Esophagus muscularis mucosa (tissue), 4 donors: ENCODE measurements around the gene ZNF407. TPM values are rescaled to one million over a fixed set of nuclear protein-coding genes. Genes with fewer than 3 reads are reported as not detected.

Source experiments
- DNase-seq: peaks from one replicate; pipeline ENCODE4 v3.0.0-alpha.2; 2017; ENCODE audit errors: extremely low spot score
- H3K27ac ChIP-seq, 4 donors: fragments of 200-600 bp; sonication (generic); replicated peaks in 1 of 4; 1 replicate in 3 of 4; 2 replicates in 1 of 4; pipeline ENCODE4 v1.5.1; 2016 to 2019; ENCODE audit warnings: mild to moderate bottlenecking in 1 of 4
- H3K27me3 ChIP-seq, 4 donors: fragments of 200-600 bp; sonication (generic); one replicate each; pipeline versions ENCODE4 v1.5.1 to v1.6.0; 2016 to 2019
- H3K36me3 ChIP-seq, 4 donors: fragments of 200-600 bp; sonication (generic); one replicate each; pipeline ENCODE4 v1.5.1; 2016 to 2019
- H3K4me1 ChIP-seq, 4 donors: fragments of 200-600 bp; sonication (generic); one replicate each; pipeline ENCODE4 v1.5.1; 2016 to 2019
- H3K4me3 ChIP-seq, 4 donors: fragments of 200-600 bp; sonication (generic); 1 replicate in 2 of 4; 2 replicates in 2 of 4; pipeline ENCODE4 v1.5.1; 2016 to 2019; ENCODE audit warnings: mild to moderate bottlenecking in 4 of 4, moderate library complexity in 1 of 4
- H3K9me3 ChIP-seq, 4 donors: fragments of 200-600 bp; sonication (generic); 1 replicate in 3 of 4; 2 replicates in 1 of 4; pipeline ENCODE4 v1.5.1; 2016 to 2019
- CTCF ChIP-seq, 3 experiments: fragments of 200-600 bp in 2 of 3; fragments of 450-650 bp in 1 of 3; sonication (generic) in 2 of 3; IDR thresholded peaks; one replicate each; pipeline ENCODE4 v1.5.1; 2017 to 2019; ENCODE audit warnings: antibody characterized with exemption in 3 of 3, mild to moderate bottlenecking in 2 of 3, moderate library complexity in 1 of 3
- EP300 ChIP-seq: sonication (generic); formaldehyde crosslinking; IDR thresholded peaks from one replicate; pipeline ENCODE4 v1.6.1; 2017; ENCODE audit warnings: antibody characterized with exemption
- POLR2A ChIP-seq: fragments of 450-650 bp; IDR thresholded peaks from one replicate; pipeline ENCODE4 v1.6.1; 2017; ENCODE audit warnings: antibody characterized with exemption, moderate library complexity, mild to moderate bottlenecking, low read depth
- POLR2AphosphoS5 ChIP-seq, 2 donors: sonication (generic); formaldehyde crosslinking; IDR thresholded peaks; one replicate each; pipeline ENCODE4 v1.6.1; 2017; ENCODE audit warnings: antibody characterized with exemption in 2 of 2
- WGBS: methylation state at CpG from one replicate; pipeline ENCODE4 v1.1.5; 2018; 5-methylcytosine and 5-hydroxymethylcytosine counted together
- intact Hi-C: fragments of 100-400 bp; cut with DNase I; formaldehyde crosslinking; loops from one replicate; pipeline ENCODE4 v1.15.1; 2023
- total RNA-seq, 4 donors: library from RNA; depleted of rRNA; stranded (reverse); fragments of >200 nt; gene quantifications; one replicate each; pipeline versions ENCODE4 v1.1.0 to v1.2.1, GENCODE V29; 2016

Gene ZNF407
- total RNA-seq, 4 donors from 2014 or later, result 13.9 to 19.1 (median 17.2) TPM

DNA sequence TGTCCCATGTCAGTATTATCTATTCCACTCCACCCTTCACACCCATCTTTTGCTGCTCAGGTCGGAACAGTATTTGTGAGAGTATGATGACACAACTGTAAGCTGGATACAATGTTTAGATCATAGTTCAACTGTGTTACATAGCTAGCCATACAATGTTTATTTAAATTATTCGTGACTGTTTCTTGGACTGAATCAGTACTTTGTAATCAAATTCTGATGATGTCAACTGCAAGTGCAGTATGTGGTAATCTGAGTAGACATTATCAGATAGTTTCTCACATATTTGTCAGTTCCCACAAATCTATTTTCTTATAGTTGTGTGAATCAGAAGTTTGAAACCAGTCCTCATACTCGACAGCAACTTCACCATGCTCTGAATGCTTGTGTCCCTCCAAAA is 177.6 kb downstream of the ZNF407 start:
- no peak for DNase-seq
- no peak overlapping the region for H3K4me3 ChIP-seq
- H3K4me1 ChIP-seq, result no peaks in the 10 kb centered on the region
- TF ChIP-seq CTCF (IDR thresholded peaks at IDR 0.05) (no peak), EP300 (no peak), POLR2A (no peak), POLR2AphosphoS5 (IDR thresholded peaks at IDR 0.05) (no peak)
- WGBS, result 65% methylated on average over 3 of the region's 3 CpGs
- H3K36me3 ChIP-seq, result no peaks in the 10 kb centered on the region
- intact Hi-C loops, result no loop called here
- no peaks in the 10 kb centered on the region for H3K27me3 ChIP-seq
- no peak overlapping the region for H3K27ac ChIP-seq
- H3K9me3 ChIP-seq, result no peaks in the 10 kb centered on the region

GRCh38 chr18:74778191-74778847 is 180.6 kb downstream of the ZNF407 start:
- Histone ChIP-seq H3K27ac (no peak overlapping the region), H3K27me3 (no peaks in the 10 kb centered on the region), H3K36me3 (peaks cover 0 to under 1% (median 0%) of the 10 kb centered on the region in 4 donors), H3K4me3 (no peak overlapping the region), H3K9me3 (no peaks in the 10 kb centered on the region), H3K4me1 (no peaks in the 10 kb centered on the region)
- no peak for TF ChIP-seq POLR2A
- TF ChIP-seq CTCF (IDR thresholded peaks at IDR 0.05), result no peak
- TF ChIP-seq POLR2AphosphoS5 (IDR thresholded peaks at IDR 0.05), result no peak
- TF ChIP-seq EP300, result no peak
- intact Hi-C loops, result no loop called here
- 92% methylated on average over 6 of the region's 6 CpGs for WGBS
- DNase-seq, result no peak

DNA sequence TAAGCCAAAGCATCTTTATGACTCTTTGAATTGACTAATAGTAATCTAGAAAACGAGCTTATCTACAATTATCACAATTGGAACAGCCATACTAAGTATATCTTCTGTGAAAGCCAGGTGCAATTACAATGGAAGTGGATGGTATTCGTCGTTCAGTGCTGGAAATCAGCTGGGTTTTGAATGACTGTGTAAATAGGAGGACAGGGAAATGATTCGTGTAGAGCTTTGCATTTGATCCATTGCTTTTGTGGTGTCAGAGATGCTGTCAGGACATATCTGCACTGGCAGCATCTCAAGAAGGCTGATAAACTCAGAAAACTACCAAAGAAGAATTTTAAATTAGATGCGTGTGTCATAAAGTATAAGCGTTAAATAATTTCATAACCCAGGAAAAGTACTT is 187.1 kb downstream of the ZNF407 start:
- H3K36me3 ChIP-seq, result peaks cover 0 to 10% (median 0%) of the 10 kb centered on the region in 4 donors
- no peak for DNase-seq
- H3K4me1 ChIP-seq, result no peaks in the 10 kb centered on the region
- H3K27ac ChIP-seq, result no peak overlapping the region
- intact Hi-C loops, result no loop called here
- 89% methylated on average over 6 of the region's 6 CpGs for WGBS
- H3K27me3 ChIP-seq, result no peaks in the 10 kb centered on the region
- TF ChIP-seq EP300 (no peak), POLR2AphosphoS5 (IDR thresholded peaks at IDR 0.05) (no peak), POLR2A (no peak), CTCF (IDR thresholded peaks at IDR 0.05) (no peak)
- H3K4me3 ChIP-seq, result no peak overlapping the region
- no peaks in the 10 kb centered on the region for H3K9me3 ChIP-seq

DNA sequence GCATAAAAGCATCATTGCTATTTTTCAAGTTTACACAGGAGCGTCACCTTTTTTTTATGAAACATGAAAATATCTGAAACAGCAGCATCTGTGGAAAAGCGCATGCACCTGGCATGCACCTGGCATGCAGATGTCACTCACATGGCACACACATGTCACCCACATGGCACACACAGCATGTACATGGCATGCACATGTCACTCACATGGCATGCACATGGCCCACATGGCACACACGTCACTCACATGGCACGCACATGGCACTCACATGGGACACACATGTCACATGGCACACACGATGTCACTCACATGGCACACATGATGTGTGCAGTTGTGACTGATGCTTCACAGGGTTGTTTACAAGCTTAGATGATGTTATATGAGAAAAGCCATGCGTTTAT is 188.0 kb downstream of the ZNF407 start:
- Histone ChIP-seq H3K27me3 (no peaks in the 10 kb centered on the region), H3K36me3 (peaks cover 0 to 10% (median 0%) of the 10 kb centered on the region in 4 donors), H3K9me3 (no peaks in the 10 kb centered on the region), H3K27ac (no peak overlapping the region), H3K4me3 (no peak overlapping the region), H3K4me1 (no peaks in the 10 kb centered on the region)
- no peak for TF ChIP-seq CTCF (IDR thresholded peaks at IDR 0.05)
- no peak for TF ChIP-seq POLR2A
- TF ChIP-seq POLR2AphosphoS5 (IDR thresholded peaks at IDR 0.05), result no peak
- TF ChIP-seq EP300, result no peak
- no peak for DNase-seq
- intact Hi-C loops, result no loop called here
- WGBS, result 95% methylated on average over 6 of the region's 6 CpGs

DNA sequence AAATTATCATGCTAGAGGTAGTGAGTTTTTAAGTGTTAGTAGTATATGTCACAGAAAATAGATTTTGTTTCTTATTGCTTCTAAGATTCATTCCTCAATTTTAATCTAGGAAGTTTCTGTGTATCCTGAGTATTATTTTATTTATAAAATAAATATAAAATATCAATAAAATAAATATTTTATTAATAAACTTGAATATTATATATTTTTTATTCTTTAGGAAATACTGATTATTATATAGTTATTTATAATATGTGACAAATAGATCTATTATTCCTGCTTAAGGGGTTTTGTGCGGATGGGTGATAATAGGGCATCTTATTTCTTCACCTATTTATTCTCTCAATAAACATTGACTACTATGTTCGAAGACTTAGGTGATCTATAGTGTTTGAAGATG is 191.0 kb downstream of the ZNF407 start:
- H3K9me3 ChIP-seq, result no peaks in the 10 kb centered on the region
- H3K36me3 ChIP-seq, result peaks cover 0 to 6% (median 0%) of the 10 kb centered on the region in 4 donors
- no peak overlapping the region for H3K27ac ChIP-seq
- intact Hi-C loops, result no loop called here
- no peak overlapping the region for H3K4me3 ChIP-seq
- no peak for DNase-seq
- H3K27me3 ChIP-seq, result no peaks in the 10 kb centered on the region
- H3K4me1 ChIP-seq, result no peaks in the 10 kb centered on the region
- no peak for TF ChIP-seq POLR2A
- TF ChIP-seq POLR2AphosphoS5 (IDR thresholded peaks at IDR 0.05), result no peak
- no peak for TF ChIP-seq CTCF (IDR thresholded peaks at IDR 0.05)
- WGBS, result 47% methylated on average over 2 of the region's 2 CpGs
